GM06990 (cell line): ENCODE measurements around the gene CACNA2D3.

ENCODE experiments used
- DNase-seq: peaks from one replicate; pipeline ENCODE4 v3.0.0-alpha.2; 2011; ENCODE audit not compliant: insufficient read length; ENCODE audit errors: extremely low read depth
- H3K27me3 ChIP-seq: replicated peaks from 2 replicates; pipeline ENCODE4 v1.6.0; 2011; ENCODE audit warnings: low read length; ENCODE audit not compliant: control insufficient read depth, insufficient read depth
- H3K36me3 ChIP-seq: 2 replicates; pipeline ENCODE4 v1.5.1; 2011; ENCODE audit warnings: low read length; ENCODE audit not compliant: control insufficient read depth, insufficient read depth
- H3K4me3 ChIP-seq: replicated peaks from 2 replicates; pipeline ENCODE4 v1.5.1; 2011; ENCODE audit warnings: low read depth, mild to moderate bottlenecking, control low read depth, low read length
- CTCF ChIP-seq: IDR thresholded peaks from 2 replicates; pipeline ENCODE4 v1.5.1; 2011; ENCODE audit warnings: low read length, control low read depth, mild to moderate bottlenecking, inconsistent platforms; ENCODE audit not compliant: insufficient read depth, poor library complexity, severe bottlenecking

The CACNA2D3 gene

DNA sequence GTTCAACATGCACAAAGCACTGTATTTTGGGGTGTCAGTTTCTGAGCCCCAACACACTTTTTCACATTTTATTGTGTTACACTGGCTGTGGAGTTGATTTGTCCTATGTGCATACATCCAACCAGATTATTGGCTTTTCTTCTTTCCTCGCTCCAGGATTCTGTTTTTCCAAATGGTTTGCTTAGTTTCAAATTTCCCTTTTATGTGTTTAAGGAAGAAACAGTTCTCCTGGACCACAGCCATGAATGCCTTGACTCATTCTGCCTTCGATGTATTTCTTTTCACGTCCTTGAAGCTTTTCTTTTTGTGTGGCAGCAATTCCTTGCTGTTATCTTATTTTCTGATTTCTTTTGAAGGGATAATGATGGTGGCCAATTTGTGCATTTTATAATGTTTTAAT, 53.8 kb downstream of the CACNA2D3 start:
- no peak for DNase-seq

GRCh38 chr3:54177816-54178215, 55.5 kb downstream of the CACNA2D3 start:
- no peak for DNase-seq
- H3K36me3 ChIP-seq: no peaks in the 10 kb centered on the region
- H3K4me3 ChIP-seq: no peak overlapping the region
- no peaks in the 10 kb centered on the region; the same call in 1 of the 2 replicates for H3K27me3 ChIP-seq
- no peak for TF ChIP-seq CTCF

More for the DNA sequence above, 53.8 kb downstream of the CACNA2D3 start:
- no peak for TF ChIP-seq CTCF
- H3K36me3 ChIP-seq: no peaks in the 10 kb centered on the region
- H3K27me3 ChIP-seq: no peaks in the 10 kb centered on the region; the same call in 1 of the 2 replicates
- H3K4me3 ChIP-seq: no peak overlapping the region

- H3K36me3 ChIP-seq: no peaks in the 10 kb centered on the region
- no peak for DNase-seq
- H3K27me3 ChIP-seq: no peaks in the 10 kb centered on the region; the same call in 1 of the 2 replicates
- no peak for TF ChIP-seq CTCF
- H3K4me3 ChIP-seq: no peak overlapping the region
Observed at GRCh38 chr3:54178376-54178775, 56.0 kb downstream of the CACNA2D3 start.

GRCh38 chr3:54180921-54181320, 58.6 kb downstream of the CACNA2D3 start:
- DNase-seq: no peak
- no peak overlapping the region for H3K4me3 ChIP-seq
- no peaks in the 10 kb centered on the region; the same call in 1 of the 2 replicates for H3K27me3 ChIP-seq
- TF ChIP-seq CTCF: no peak
- H3K36me3 ChIP-seq: no peaks in the 10 kb centered on the region

DNA sequence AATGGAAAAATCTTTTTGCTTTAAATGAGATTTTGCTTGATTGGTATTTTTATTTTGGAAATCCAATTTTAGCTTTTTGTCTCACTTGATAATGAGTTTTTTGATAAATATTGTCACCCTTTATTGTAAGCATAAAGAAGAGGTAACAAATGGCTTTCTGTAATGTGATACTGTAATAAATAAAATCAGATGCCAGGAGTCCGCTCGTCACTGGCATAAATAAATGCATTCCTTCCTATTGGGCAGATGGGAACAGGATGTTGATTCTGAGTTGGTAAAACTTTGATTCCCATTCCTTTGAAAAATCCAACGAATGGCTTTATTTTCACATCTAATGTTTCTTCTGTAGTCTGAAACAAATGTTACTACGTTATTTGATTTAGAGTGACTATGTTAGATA, 59.9 kb downstream of the CACNA2D3 start:
- TF ChIP-seq CTCF: no peak
- Histone ChIP-seq H3K36me3 (no peaks in the 10 kb centered on the region), H3K4me3 (no peak overlapping the region), H3K27me3 (no peaks in the 10 kb centered on the region; the same call in 1 of the 2 replicates)
- no peak for DNase-seq

DNA sequence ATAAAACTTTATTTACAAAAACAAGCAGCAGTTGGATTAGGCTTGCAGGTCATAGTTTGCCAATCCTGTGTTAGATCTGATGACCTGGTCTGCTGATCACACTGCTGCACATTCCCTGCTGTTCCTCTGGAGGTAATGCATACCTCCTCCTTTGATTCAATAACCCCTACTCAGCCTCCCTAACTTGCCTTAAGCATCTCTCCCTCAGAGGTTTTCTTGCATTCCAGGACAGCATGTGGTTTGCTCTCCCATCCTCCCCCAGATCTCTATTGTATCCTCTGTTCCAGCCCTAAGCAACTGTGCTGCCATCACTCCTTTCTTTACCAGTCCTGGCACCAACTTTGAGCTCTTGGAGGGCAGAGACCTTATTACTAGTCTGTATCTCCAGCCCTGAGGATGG, 63.4 kb downstream of the CACNA2D3 start:
- TF ChIP-seq CTCF: no peak

More for the DNA sequence above, 63.4 kb downstream of the CACNA2D3 start:
- Histone ChIP-seq H3K36me3 (no peaks in the 10 kb centered on the region), H3K4me3 (no peak overlapping the region), H3K27me3 (no peaks in the 10 kb centered on the region)
- no peak for DNase-seq
